MV-4-11 (cell line): Measurements from ENCODE around the gene CCDC127.

Source experiments
- DNase-seq: peaks from one replicate; lab custom pipeline; 2025; lab: John Stamatoyannopoulos, UW

CCDC127 gene

DNA sequence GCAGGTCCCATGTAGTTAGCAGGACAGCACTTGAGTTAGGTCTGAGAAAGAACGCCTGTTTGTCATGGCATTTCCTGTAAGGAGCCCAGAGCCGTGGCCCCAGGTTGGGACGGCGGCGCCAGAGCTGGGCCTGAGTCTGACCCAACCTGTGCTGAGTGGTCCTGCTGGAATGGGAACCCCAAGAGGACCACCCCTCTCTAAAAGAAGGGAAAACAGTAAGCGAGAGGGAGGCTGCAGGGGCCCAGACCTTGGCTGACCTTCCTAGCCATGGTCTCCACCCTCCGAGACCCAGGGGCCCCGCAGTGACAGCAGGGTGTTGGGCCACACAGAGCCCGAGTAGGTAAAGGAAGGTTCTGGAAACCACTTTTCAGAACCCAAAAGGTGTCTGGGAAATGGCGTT is 28.5 kb downstream of the CCDC127 start:
- no peak for DNase-seq

DNA sequence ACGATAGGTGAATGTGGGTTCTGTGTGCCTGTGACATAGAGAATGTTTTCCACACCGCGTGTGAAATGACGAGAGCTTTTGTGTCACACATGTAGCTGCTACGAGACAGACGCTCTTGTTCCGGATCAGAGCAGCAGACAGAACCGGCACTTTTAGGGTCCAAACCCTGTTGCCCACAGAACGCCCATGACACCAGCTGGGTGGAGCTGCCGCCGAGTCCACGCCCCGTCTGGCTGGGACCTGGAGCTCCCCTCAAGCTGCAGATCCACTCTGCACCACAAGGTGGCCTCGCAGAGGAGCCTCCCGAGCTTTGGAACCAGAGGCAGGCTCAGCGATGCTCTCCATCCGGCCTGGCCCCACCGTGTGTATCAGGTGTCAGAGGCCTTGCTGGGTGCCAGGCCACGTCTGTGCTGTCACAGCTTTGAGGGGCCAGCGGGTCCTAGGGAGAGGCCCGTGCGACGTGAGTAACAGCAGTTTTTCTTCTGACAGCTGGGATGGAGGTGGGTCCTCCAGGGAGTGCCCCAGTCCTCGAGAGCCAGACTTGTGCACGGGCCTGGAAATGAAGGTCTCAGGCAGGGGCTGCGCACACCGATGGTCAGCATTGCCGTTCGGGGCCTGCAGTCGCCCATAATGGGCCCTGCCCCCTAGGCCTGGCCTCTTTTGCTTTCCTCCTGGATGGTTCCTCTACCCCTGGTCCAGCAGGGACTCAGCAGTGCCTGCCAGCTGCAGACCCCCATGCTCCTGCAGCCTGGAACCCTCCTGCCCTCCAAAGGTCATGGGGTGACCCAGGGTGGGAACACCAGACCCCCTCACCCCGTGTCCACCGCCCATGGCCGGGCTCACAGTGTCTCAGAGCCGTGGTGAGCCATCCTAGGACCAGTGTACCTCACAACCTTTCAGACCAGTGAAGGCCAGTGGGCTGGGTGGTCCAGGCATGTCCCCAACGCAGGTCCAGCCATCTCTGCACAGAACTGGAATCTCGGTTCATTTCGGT is 29.2 kb downstream of the CCDC127 start:
- peak; percentile 59 for DNase-seq

DNA sequence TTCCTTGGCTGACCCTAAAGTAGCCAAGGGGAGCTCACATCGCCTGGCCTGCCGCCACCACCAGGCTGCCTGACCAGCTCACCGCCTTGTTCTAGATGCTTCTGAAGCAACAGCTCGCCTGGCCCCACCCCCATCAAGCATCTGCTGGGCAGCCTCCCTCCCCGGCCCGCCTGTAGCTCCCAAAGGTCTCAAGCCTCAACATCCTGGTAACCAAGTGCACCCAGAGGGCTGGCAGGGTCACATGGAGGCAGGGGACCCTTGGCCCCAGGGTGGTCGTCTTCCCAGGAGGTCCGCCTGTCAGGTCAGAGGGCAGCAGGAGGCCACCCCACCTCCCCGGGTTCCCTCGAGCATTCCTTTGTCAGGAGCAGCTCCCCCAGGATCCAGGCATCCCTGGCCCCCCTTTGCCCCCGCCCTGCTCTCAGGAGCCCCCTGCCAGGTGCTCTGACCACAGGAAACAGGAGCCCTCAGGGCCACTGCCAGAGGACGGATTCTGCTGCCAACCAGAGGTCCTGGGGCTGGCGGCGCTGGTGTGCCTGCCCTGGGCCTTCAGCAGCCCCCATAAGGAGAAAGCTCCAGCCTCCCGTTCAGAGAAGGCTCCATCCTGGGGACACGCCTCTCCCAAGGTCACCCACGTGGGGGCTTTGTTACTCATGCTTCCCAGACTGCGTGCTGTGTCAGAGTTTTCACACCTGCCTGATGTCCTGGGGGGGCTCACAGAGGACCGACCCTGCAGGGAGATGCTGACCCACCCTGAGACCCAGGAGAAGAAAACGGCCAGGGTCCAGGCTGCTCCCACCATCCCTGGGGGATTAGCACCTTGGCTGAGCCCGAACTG is 30.1 kb downstream of the CCDC127 start:
- peak; percentile 3 for DNase-seq

DNA sequence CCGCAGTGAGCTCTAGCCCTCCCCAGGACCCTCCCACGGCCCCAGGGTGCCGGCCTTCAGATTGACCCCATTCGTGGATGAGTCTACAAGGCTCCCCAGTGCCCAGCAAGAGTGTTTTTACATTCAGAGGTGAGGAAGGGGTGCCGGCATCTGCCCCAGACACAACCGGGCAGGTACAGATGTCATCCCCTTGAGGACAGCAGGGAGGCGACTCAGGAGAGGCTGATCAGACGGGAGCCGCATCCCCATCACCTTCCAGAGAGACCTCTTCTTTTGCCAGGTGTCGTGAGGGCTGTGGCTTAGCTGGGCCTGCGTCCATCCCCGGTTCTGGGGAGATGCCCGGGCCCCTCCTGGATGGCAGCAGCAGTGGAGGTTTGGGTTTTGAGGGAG is 30.9 kb downstream of the CCDC127 start:
- no peak for DNase-seq

DNA sequence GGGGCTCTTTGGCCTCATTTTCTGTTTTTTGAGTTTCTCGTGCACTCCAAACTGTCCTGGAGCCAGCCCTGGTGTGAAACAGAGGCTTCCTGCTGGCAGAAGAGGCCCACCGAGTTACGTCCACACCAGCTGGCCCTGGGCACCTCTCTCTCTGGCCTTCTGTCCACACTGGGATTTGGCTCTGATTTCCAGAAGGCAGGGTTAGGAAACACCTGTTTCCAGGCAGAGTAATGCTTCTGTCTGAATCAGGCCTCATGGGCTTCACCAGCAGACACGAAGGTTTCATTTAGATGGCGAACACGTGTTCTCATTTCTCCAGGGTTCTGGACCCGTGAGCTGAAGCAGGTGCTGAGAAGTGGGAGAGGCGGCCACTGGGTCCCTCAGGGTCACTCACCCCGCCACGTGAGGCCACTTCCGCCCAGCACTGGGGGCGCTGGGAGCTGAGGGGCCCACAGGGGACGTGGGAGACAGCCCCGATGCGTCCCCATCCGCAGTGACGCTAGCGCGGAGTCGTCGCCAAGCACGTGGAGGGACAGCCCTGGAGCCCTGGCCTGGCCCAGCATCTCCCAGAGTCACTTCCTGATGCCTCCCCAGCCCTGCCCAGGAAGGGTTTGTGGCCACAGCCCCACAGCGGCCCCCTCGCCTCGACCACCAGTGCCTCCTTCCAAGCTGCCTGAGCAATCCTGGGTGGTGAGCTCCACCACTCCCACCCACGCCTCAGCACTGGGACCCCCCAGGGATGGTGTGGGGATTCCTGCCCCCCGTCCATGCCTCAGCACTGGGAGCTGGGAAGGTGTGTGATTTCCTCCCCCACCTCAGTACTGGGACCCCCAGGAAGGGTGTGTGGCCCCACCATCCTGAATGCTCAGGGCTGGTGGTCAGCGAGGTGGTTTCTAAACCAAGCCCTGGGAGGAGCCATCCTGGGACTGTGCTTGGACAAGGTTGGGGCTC is 31.6 kb downstream of the CCDC127 start:
- no peak for DNase-seq

DNA sequence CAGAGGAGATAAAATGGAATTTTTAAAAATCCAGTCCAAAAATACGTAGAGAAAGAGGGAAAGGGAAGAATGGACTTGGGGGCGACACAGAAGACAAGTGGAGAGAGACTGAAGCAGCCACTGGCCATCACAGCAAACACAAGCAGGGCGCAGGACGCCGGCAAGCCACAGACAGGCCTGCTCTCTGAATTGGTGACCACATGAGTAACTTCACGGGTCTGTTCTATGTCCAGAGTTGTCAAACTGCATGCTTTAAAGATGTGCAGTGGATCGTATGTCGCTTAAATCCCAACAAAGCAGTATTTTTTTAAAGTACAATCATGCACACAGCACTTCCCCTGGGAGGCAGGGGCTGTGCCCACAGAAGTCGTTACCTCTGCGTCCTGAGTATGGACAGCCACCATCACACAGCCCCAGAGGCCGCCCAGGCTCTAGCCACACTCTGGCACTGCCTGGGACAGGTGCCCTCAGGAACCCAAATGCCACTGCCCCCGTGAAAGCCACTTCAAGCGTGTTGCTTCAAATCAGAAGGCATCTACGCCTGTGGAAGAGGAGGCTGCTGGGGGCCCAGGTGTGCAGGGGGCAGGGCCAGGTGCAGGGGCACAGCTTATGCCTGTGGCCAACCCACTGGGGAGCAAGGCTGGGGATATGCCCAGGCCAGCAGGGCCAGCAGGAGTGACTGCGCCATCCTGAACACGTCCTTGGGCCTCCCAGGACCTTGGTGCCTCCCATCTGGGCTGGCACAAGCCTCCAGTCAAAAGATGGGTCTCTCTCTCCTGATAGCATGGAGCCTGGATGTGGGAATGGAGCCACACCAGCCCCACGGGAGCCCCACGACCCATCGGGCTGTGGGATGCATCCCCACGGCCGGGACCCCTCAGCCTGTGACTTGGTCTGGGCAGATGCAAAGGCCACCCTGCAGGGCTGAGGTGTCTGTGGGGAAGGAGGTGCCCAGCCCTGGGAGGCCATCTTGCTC is 32.6 kb downstream of the CCDC127 start:
- DNase-seq: no peak

DNA sequence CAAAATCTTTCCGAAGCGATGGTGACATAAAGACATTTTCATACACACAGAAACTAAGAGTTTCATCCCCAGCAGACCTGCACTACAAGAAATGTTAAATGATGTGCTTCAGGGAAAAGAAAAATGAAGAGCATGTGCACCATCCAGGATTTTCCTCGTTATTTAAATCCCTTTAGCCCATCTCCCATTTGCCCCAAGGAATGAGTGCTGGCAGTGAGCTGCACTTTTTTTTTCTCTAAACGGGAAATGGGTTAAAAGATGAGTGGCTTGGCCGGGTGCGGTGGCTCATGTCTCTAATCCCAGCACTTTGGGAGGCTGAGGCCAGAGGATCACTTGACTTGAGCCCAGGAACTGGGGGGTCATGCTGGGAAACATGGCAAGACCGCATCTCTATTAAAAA is 33.5 kb downstream of the CCDC127 start:
- DNase-seq: no peak

DNA sequence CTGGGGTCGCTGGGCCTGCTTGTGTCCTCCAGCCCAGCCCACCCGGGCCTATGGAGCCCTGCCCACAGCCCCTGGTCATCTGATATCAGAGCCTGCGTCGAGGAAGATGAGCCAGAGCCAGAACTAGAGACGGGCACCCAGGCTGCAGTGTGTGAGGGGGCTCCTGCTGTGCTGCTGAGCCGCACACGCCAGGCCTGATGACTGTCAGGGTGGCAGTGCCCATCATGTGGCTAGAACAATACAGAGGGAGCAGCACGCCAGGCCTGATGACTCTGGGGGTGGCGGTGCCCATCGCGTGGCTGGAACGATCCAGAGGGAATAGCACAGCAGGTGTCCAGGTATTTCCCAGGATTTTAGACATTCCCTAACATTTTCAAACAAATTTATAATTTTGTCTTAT is 35.8 kb downstream of the CCDC127 start:
- no peak for DNase-seq

DNA sequence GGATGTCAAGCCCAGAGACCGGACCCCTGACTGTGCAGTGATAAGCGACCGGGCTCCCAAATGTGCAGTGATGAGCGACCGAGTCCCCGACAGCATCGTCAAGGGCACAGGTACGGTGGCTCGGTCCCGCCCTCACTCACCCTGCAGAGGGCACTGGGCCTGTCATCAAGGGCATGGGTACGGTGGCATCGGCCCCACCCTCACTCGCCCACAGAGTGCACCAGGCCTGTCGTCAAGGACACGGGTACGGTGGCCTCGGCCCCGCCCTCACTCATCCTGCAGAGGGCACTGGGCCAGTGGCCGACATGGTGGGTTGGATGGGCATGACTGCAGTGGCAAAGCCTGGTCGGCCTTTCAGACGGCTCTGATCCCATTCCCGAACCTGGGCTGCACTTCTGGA is 36.4 kb downstream of the CCDC127 start:
- DNase-seq: no peak

DNA sequence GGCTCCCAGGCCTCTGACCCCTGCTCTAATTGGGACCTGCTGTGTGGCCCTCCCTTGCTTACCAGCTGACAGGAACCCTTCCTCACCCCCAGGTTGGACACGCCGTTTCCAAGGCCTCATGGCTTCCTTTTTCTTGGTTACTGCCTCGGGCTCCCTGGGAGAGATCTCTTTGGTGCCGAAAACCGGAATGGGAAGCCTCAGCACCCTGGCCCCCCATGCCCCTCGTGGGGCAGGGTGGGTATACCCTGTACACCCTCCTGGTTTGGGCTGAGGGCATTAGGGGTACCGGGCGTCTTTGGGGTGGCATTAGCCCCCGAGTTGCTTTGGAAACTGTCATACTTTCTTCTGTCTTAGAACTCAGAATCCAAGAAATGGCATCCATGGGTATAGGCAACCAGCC is 36.8 kb downstream of the CCDC127 start:
- no peak for DNase-seq

DNA sequence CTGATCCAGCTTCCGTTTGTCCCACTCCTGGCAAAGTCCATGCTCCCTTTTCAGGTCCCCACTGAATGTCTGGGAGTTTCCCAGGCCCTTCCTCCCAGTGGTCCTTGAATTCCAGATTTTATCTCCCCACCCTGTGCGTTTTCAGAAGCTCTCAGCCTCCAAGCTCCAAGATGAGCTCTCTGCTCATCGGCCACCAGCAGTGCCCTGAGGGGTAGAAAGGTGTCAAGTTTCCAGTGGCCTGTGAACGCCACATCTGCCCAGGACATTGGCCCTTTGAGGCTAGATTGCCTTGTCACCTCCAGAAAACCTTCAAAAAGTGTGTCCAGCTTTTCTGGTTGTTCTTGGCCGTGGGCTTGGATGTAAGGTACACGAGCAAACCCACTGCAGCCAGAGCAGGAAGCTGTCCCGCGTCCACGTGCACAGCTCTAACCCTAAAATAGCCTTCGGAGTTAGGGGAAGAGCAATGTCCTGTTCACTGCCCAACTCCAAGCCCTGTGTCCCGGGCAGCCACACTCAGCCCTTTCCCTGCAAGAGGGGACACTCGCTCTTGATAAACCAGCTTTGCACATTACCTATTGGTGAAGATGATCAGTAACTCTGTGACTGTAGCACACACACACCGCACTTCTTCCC is 37.6 kb downstream of the CCDC127 start:
- no peak for DNase-seq

DNA sequence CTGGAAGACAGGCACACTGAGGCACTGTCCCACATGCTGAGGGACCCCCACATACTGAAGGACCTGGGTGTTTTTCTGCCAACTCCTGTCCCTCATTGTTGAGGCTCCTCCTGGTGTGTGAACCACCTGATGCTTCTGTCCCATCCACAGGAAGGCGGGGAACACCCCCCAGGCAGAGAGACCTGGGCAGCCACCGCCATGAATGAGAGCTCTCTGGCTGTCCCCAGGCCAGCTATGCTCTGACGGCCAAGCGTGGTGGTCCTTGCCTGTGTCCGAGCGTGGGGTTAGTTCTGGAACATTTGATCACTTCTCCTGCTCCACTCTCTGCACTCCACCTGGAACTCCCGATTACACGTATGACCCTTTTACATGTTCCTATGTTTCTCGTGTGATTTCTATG is 38.6 kb downstream of the CCDC127 start:
- DNase-seq: no peak

DNA sequence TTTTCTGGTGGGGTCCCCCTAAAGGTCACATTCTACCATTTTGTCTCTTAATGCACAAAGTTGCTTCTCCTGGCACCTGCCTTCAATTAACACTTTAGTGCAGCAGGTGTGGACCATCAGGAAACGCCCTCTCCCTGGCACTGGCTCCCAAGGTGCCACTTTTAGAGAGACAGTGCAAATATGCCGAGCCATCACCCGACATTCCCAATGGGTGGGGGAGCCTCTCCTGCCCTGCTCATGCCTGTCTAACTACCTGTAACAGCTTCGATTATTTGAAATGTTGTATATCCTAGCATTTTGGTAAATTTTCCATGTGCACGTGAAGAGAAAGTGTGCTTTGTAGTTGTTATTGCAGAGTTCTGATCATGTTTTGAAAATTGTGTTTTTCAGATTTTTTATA is 39.8 kb downstream of the CCDC127 start:
- no peak for DNase-seq

DNA sequence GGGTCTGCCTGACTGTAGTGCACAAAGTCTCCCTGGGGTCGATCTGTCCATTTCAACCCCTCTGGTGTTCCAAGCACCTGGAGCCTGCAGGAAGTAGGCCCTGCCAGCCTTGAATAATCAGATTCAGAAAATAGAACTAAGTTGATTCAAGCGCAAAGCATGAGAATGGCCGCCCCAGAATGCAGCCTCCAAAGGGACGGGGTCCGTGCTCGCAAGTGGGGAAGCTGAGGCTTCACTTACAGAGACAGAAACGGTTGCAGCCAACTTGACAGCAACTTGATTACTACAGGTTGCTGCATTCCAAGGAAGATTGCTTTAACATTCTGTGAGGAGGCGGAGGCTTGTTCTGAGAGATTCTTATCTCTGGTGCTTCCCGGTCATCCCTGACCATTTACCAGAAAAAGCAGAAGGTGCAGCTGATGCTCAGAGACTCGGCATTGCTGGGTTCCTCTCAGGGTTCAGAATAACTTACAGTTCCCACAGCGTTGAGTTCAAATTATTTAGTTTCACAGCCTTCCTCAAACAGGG is 41.6 kb downstream of the CCDC127 start:
- no peak for DNase-seq

DNA sequence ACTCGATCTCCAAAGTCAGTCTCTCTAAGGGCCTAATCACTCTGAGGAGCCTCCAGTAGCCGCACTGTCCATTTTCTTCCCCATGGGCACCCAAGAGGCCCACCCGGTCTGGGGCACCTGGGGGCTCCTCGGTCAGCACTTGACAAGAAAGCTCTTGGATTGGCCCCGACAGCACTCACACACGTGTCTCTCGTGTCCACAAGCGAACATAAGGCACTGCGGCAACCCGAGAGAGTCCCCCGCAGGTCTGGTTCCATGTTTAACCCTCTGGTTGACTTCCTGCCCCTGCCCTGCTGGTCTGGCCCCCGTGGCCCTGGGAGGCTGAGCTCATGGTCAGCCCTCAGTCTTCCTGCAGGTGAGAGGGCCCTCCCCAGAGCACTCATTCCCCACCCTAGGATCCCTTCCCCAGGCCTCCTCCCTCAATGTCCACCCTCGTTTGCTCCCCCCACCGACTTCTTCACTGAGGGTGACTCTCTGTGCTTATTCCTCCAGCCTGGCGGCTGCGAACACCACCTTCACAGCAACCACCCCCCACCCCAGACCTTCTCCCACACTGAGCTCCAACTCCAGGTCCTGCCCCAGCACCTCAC is 43.0 kb downstream of the CCDC127 start:
- no peak for DNase-seq

DNA sequence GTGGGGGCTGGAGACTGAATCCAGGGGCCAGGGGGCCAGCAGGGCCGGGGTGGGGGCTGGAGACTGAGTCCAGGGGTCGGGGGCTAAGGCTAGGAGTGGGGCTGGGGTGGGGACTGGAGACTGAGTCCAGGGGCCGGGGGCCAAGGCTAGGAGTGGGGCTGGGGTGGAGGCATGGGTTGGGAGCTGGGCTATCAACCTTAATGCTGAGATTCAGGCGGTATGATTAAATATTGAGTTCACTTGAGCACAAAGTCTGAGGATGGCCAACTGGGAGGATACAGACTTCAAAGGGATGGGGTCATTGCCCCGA is 43.7 kb downstream of the CCDC127 start:
- no peak for DNase-seq

DNA sequence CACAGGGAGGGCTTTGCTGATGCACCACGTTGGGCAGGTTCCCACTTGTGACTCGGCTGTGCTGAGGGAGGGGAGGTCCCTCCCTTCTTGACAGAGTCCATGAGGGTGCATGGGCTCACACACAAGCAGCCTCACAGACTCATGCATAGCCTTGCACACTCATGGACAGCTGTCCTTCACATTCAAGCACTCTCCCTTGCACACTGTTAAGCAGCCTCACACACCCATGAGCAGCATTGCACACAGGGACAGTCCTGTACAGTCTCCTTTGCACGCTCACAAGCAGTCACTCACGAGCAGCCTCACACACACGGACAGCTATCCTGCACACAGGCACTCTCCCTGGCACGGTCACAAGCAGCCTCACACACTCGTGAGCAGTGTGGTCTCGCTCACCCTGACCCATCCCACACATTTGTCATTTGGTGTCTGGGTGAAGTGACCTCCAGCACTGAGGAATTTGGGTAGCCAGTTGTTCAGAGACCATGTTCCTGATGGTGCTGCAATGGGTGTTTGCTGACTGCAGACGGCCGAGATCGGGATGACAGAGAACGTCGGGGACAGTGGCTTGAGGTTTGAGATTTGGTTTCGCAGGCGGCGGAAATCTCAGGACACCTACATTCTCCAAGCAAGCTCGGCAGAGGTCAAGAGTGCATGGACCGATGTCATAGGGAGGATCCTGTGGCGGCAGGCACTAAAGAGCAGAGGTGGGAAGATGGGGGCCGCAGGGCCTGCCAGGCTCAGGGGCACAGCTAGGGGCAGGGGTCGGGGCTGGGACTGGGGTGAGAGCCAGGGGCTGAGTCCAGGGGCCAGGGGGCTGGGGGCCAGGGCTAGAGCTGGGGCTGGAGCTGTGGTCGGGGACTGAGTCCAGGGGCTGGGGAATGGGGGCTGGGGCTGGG is 44.3 kb downstream of the CCDC127 start:
- DNase-seq: no peak

DNA sequence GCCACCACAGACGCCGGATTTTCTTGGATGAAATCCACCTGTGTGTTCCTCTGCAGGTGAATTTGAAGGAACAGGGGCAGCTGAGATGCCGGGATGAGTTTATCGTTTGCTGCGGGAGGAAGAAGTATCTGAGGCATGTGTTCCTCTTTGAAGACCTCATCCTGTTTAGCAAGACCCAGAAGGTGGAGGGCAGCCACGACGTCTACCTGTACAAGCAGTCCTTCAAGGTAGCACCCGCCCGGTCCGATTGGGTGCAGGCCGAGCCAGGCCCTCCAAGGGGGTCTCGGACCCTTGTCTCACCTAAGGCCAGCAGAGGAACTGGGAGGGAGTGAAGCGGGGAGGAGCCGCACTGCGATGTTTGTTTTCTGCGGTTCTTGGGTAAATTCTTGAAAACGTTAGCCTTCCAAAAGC is 45.1 kb downstream of the CCDC127 start:
- no peak for DNase-seq

DNA sequence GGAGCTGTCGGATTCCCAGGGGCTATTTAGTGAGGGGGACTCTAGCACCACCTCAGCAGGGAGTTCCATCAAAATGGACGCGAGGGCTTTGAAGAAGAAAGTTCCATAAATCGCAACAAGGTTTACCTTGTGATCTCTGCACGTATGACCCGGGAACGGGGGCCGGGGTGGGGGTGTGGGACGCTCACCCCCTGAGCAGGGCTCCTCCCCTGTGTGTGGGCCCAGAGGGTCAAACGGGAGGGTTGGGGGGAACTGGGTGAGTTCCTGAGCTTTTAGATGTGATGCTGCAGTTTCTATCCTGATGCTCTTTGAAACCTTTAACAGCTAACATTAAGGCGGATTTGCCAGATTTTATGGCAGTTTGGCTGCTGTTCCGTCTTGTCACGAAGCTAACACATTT is 45.5 kb downstream of the CCDC127 start:
- no peak for DNase-seq
